Sigmoid colon (tissue), 7 donors: ENCODE measurements around the gene AFDN. TPM values are rescaled to one million over a fixed set of nuclear protein-coding genes. Genes with fewer than 3 reads are reported as not detected.

Experiments used
- DNase-seq: peaks from one replicate; pipeline ENCODE4 v3.0.0-alpha.2; 2019
- H3K27ac ChIP-seq, 4 donors: fragments of 200-600 bp; sonication (generic); one replicate each; pipeline ENCODE4 v1.5.1; 2016 to 2019; ENCODE audit warnings: mild to moderate bottlenecking in 1 of 4
- H3K27me3 ChIP-seq, 3 donors: fragments of 200-600 bp; sonication (generic); one replicate each; pipeline ENCODE4 v1.5.1; 2019; ENCODE audit warnings: mild to moderate bottlenecking in 1 of 3
- H3K36me3 ChIP-seq, 4 donors: fragments of 200-600 bp; sonication (generic); one replicate each; pipeline ENCODE4 v1.5.1; 2016 to 2019
- H3K4me1 ChIP-seq, 4 donors: fragments of 200-600 bp; sonication (generic); one replicate each; pipeline ENCODE4 v1.5.1; 2017 to 2019
- H3K4me3 ChIP-seq, 4 donors: fragments of 200-600 bp; sonication (generic); one replicate each; pipeline ENCODE4 v1.5.1; 2017 to 2019; ENCODE audit warnings: mild to moderate bottlenecking in 2 of 4, moderate library complexity in 1 of 4
- H3K9me3 ChIP-seq, 4 donors: fragments of 200-600 bp in 3 of 4; sonication (generic) in 3 of 4; one replicate each; pipeline versions ENCODE4 v1.5.1 to v1.6.1; 2013 to 2019
- EP300 ChIP-seq, 4 donors: sonication (generic); formaldehyde crosslinking; IDR thresholded peaks; one replicate each; pipeline ENCODE4 v1.6.1; 2017; ENCODE audit warnings: antibody characterized with exemption in 4 of 4
- POLR2A ChIP-seq, 2 donors: fragments of 450-650 bp; IDR thresholded peaks; one replicate each; pipeline ENCODE4 v1.6.1; 2016; ENCODE audit warnings: antibody characterized with exemption in 2 of 2, mild to moderate bottlenecking in 2 of 2, moderate library complexity in 2 of 2
- POLR2AphosphoS5 ChIP-seq, 4 donors: sonication (generic); formaldehyde crosslinking; IDR thresholded peaks; one replicate each; pipeline ENCODE4 v1.6.1; 2017; ENCODE audit warnings: antibody characterized with exemption in 4 of 4
- WGBS, 2 donors: extraction: QIAGEN DNeasy Blood & Tissue Kit; methylation state at CpG; one replicate each; pipeline ENCODE4 v1.1.7; 2013; 5-methylcytosine and 5-hydroxymethylcytosine counted together
- intact Hi-C: fragments of 100-400 bp; cut with DNase I; formaldehyde crosslinking; loops from one replicate; pipeline ENCODE4 v1.15.1; 2023
- polyA plus RNA-seq, 3 donors: library from polyadenylated mRNA; stranded (reverse); fragments of 200-250 nt; gene quantifications; one replicate each; pipeline ENCODE4 v1.2.3, GENCODE V29; 2013
- total RNA-seq, 4 donors: library from RNA; depleted of rRNA; stranded (reverse); fragments of >200 nt; gene quantifications; one replicate each; pipeline ENCODE4 v1.1.0, GENCODE V29; 2016
- TF ChIP-seq, protein P1 (sequence below), 4 experiments: fragments of 450-650 bp in 3 of 4; fragments of 200-600 bp in 1 of 4; IDR thresholded peaks; one replicate each; pipeline ENCODE4 v1.5.1; 2016 to 2019; ENCODE audit warnings: antibody characterized with exemption in 4 of 4, mild to moderate bottlenecking in 3 of 4, moderate library complexity in 2 of 4
- donor health status: healthy with polysubstance abuse.
- donor health status: Bipolar disorder and iron deficiency.
- donor health status: healthy.

Gene AFDN
- total and polyA plus RNA-seq, 7 donors = 43.2 to 104 (median 83.6) TPM

- Histone ChIP-seq H3K4me1 (peaks cover 0 to 4% (median 0%) of the 10 kb centered on the region in 4 donors), H3K4me3 (no peak overlapping the region), H3K27ac (no peak overlapping the region), H3K27me3 (no peaks in the 10 kb centered on the region), H3K36me3 (peaks cover 5 to 71% (median 13%) of the 10 kb centered on the region in 4 donors), H3K9me3 (no peaks in the 10 kb centered on the region)
- intact Hi-C loops = no loop called here
- WGBS, 2 donors = 91 to 97% methylated on average over 7 of the region's 7 CpGs
- no peak for DNase-seq
- TF ChIP-seq POLR2AphosphoS5 (IDR thresholded peaks at IDR 0.05) (peak in 2 of 4 donors; percentile 16 to 20), EP300 (IDR thresholded peaks at IDR 0.05) (no peak)
Observed at GRCh38 chr6:167925026-167925425, 98.3 kb downstream of the AFDN start.

DNA sequence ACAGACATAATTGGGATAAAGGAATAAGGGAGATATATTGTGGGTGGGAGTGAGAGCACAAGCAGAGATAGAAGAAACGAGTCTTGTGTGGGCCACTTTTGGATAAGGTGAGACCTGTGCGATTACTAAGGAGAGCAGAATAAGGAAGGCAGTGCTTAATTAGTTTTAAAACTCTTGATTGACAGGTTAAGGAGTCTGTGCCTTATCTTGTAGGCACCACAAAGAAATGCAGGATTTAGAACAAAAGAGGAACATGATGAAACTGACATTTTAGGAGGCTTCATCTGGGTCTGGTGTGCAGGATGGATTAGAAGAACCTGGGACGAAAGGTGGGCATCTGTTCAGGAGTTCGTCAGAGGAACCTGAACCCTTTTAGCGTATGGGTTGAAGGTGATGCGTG, 100.5 kb downstream of the AFDN start:
- H3K4me3 ChIP-seq = no peak overlapping the region
- intact Hi-C loops = no loop called here
- H3K36me3 ChIP-seq = peaks cover 3 to 64% (median 6%) of the 10 kb centered on the region in 4 donors
- TF ChIP-seq, protein P1, sequence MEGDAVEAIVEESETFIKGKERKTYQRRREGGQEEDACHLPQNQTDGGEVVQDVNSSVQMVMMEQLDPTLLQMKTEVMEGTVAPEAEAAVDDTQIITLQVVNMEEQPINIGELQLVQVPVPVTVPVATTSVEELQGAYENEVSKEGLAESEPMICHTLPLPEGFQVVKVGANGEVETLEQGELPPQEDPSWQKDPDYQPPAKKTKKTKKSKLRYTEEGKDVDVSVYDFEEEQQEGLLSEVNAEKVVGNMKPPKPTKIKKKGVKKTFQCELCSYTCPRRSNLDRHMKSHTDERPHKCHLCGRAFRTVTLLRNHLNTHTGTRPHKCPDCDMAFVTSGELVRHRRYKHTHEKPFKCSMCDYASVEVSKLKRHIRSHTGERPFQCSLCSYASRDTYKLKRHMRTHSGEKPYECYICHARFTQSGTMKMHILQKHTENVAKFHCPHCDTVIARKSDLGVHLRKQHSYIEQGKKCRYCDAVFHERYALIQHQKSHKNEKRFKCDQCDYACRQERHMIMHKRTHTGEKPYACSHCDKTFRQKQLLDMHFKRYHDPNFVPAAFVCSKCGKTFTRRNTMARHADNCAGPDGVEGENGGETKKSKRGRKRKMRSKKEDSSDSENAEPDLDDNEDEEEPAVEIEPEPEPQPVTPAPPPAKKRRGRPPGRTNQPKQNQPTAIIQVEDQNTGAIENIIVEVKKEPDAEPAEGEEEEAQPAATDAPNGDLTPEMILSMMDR (IDR thresholded peaks at IDR 0.05) = no peak
- TF ChIP-seq POLR2AphosphoS5 (IDR thresholded peaks at IDR 0.05) (no peak), POLR2A (IDR thresholded peaks at IDR 0.05) (no peak), EP300 (IDR thresholded peaks at IDR 0.05) (no peak)
- no peak overlapping the region for H3K27ac ChIP-seq
- DNase-seq = no peak
- WGBS, 2 donors = 74 to 90% methylated on average over 6 of the region's 6 CpGs
- H3K4me1 ChIP-seq = peaks cover 0 to 4% (median 0%) of the 10 kb centered on the region in 4 donors
- no peaks in the 10 kb centered on the region for H3K9me3 ChIP-seq
- no peaks in the 10 kb centered on the region for H3K27me3 ChIP-seq

- DNase-seq = no peak
- H3K27me3 ChIP-seq = no peaks in the 10 kb centered on the region
- TF ChIP-seq POLR2A (IDR thresholded peaks at IDR 0.05) = no peak
- TF ChIP-seq POLR2AphosphoS5 (IDR thresholded peaks at IDR 0.05) = no peak
- no peak for TF ChIP-seq EP300 (IDR thresholded peaks at IDR 0.05)
- TF ChIP-seq, protein P1 (IDR thresholded peaks at IDR 0.05) = no peak
- peaks cover 3 to 59% (median 6%) of the 10 kb centered on the region in 4 donors for H3K36me3 ChIP-seq
- H3K4me3 ChIP-seq = no peak overlapping the region
- 88 to 96% methylated on average over 3 of the region's 3 CpGs for WGBS, 2 donors
- H3K9me3 ChIP-seq = no peaks in the 10 kb centered on the region
- intact Hi-C loops = no loop called here
- H3K27ac ChIP-seq = no peak overlapping the region
- H3K4me1 ChIP-seq = peaks cover 0 to 4% (median 0%) of the 10 kb centered on the region in 4 donors
Observed at GRCh38 chr6:167928111-167928510, 101.4 kb downstream of the AFDN start.

- Histone ChIP-seq H3K9me3 (no peaks in the 10 kb centered on the region), H3K36me3 (peaks cover 0 to 39% (median under 1%) of the 10 kb centered on the region in 4 donors), H3K4me3 (no peak overlapping the region), H3K27me3 (no peaks in the 10 kb centered on the region), H3K27ac (no peak overlapping the region), H3K4me1 (no peaks in the 10 kb centered on the region)
- TF ChIP-seq, protein P1 (IDR thresholded peaks at IDR 0.05) = no peak
- TF ChIP-seq POLR2A (IDR thresholded peaks at IDR 0.05) (no peak), EP300 (IDR thresholded peaks at IDR 0.05) (no peak), POLR2AphosphoS5 (IDR thresholded peaks at IDR 0.05) (no peak)
- DNase-seq = no peak
- 95% methylated on average over 3 of the region's 3 CpGs for WGBS, 2 donors
- intact Hi-C loops = no loop called here
Observed at GRCh38 chr6:167930295-167930694, 103.6 kb downstream of the AFDN start.

- peaks cover 0 to 15% (median 0%) of the 10 kb centered on the region in 4 donors for H3K36me3 ChIP-seq
- H3K4me1 ChIP-seq = no peaks in the 10 kb centered on the region
- 14 to 68% methylated on average over 12 of the region's 12 CpGs for WGBS, 2 donors
- H3K4me3 ChIP-seq = no peak overlapping the region
- intact Hi-C loops = no loop called here
- TF ChIP-seq EP300 (IDR thresholded peaks at IDR 0.05) (no peak), POLR2AphosphoS5 (IDR thresholded peaks at IDR 0.05) (no peak), POLR2A (IDR thresholded peaks at IDR 0.05) (no peak)
- TF ChIP-seq, protein P1 (IDR thresholded peaks at IDR 0.05) = no peak
- H3K9me3 ChIP-seq = no peaks in the 10 kb centered on the region
- H3K27ac ChIP-seq = no peak overlapping the region
- H3K27me3 ChIP-seq = no peaks in the 10 kb centered on the region
- DNase-seq = no peak
Observed at GRCh38 chr6:167932468-167933276, 106.0 kb downstream of the AFDN start.
